ENCODE data around the gene MCM8.

Gene MCM8

GRCh38 chr20:5973971-5974370 is 23.5 kb downstream of the MCM8 start:
- H3K27ac ChIP-seq (ENCODE audit: low read depth in 2 of 2, low read length in 2 of 2): no peak overlapping the region
- H3K4me3 ChIP-seq (ENCODE audit: low read length in 2 of 2): no peak overlapping the region
- H3K4me1 ChIP-seq (ENCODE audit: control insufficient read depth in 2 of 2, insufficient read depth in 2 of 2, low read length in 2 of 2): peaks cover 0 to 3% of the 10 kb centered on the region in 2 donors
- no peaks in the 10 kb centered on the region for H3K9me3 ChIP-seq (ENCODE audit: control insufficient read depth in 2 of 2, low read length in 2 of 2)
- H3K36me3 ChIP-seq (ENCODE audit: control insufficient read depth in 2 of 2, insufficient read depth in 2 of 2, low read length in 2 of 2): peaks cover 5 to 15% of the 10 kb centered on the region in 2 donors
- H3K27me3 ChIP-seq (ENCODE audit: control insufficient read depth in 2 of 2, insufficient read depth in 2 of 2, low read length in 2 of 2): no peaks in the 10 kb centered on the region
- no peak overlapping the region for H3K9ac ChIP-seq (ENCODE audit: low read depth in 1 of 2, low read length in 2 of 2)

- no peak overlapping the region for H3K27ac ChIP-seq (ENCODE audit: low read depth in 2 of 2, low read length in 2 of 2)
Measured at GRCh38 chr20:5974531-5974930, 24.1 kb downstream of the MCM8 start.

GRCh38 chr20:5975778-5976177 is 25.3 kb downstream of the MCM8 start:
- Histone ChIP-seq H3K9ac (ENCODE audit: low read depth in 1 of 2, low read length in 2 of 2) (no peak overlapping the region), H3K36me3 (ENCODE audit: control insufficient read depth in 2 of 2, insufficient read depth in 2 of 2, low read length in 2 of 2) (peaks cover 5 to 15% of the 10 kb centered on the region in 2 donors), H3K4me1 (ENCODE audit: control insufficient read depth in 2 of 2, insufficient read depth in 2 of 2, low read length in 2 of 2) (peaks cover 0 to 3% of the 10 kb centered on the region in 2 donors), H3K27ac (ENCODE audit: low read depth in 2 of 2, low read length in 2 of 2) (no peak overlapping the region), H3K27me3 (ENCODE audit: control insufficient read depth in 2 of 2, insufficient read depth in 2 of 2, low read length in 2 of 2) (no peaks in the 10 kb centered on the region), H3K4me3 (ENCODE audit: low read length in 2 of 2) (no peak overlapping the region), H3K9me3 (ENCODE audit: control insufficient read depth in 2 of 2, low read length in 2 of 2) (no peaks in the 10 kb centered on the region)

More at GRCh38 chr20:5974531-5974930, 24.1 kb downstream of the MCM8 start:
- Histone ChIP-seq H3K9me3 (ENCODE audit: control insufficient read depth in 2 of 2, low read length in 2 of 2) (no peaks in the 10 kb centered on the region), H3K9ac (ENCODE audit: low read depth in 1 of 2, low read length in 2 of 2) (no peak overlapping the region), H3K27me3 (ENCODE audit: control insufficient read depth in 2 of 2, insufficient read depth in 2 of 2, low read length in 2 of 2) (no peaks in the 10 kb centered on the region), H3K4me1 (ENCODE audit: control insufficient read depth in 2 of 2, insufficient read depth in 2 of 2, low read length in 2 of 2) (peaks cover 0 to 3% of the 10 kb centered on the region in 2 donors), H3K36me3 (ENCODE audit: control insufficient read depth in 2 of 2, insufficient read depth in 2 of 2, low read length in 2 of 2) (peaks cover 5 to 15% of the 10 kb centered on the region in 2 donors), H3K4me3 (ENCODE audit: low read length in 2 of 2) (no peak overlapping the region)

GRCh38 chr20:5977223-5977622 is 26.8 kb downstream of the MCM8 start:
- H3K27me3 ChIP-seq (ENCODE audit: control insufficient read depth in 2 of 2, insufficient read depth in 2 of 2, low read length in 2 of 2): no peaks in the 10 kb centered on the region
- H3K27ac ChIP-seq (ENCODE audit: low read depth in 2 of 2, low read length in 2 of 2): no peak overlapping the region
- H3K9me3 ChIP-seq (ENCODE audit: control insufficient read depth in 2 of 2, low read length in 2 of 2): no peaks in the 10 kb centered on the region
- peaks cover 0 to 3% of the 10 kb centered on the region in 2 donors for H3K4me1 ChIP-seq (ENCODE audit: control insufficient read depth in 2 of 2, insufficient read depth in 2 of 2, low read length in 2 of 2)
- H3K9ac ChIP-seq (ENCODE audit: low read depth in 1 of 2, low read length in 2 of 2): no peak overlapping the region
- no peak overlapping the region for H3K4me3 ChIP-seq (ENCODE audit: low read length in 2 of 2)
- H3K36me3 ChIP-seq (ENCODE audit: control insufficient read depth in 2 of 2, insufficient read depth in 2 of 2, low read length in 2 of 2): peaks cover 5 to 15% of the 10 kb centered on the region in 2 donors

- Histone ChIP-seq H3K27ac (ENCODE audit: low read depth in 2 of 2, low read length in 2 of 2) (no peak overlapping the region), H3K36me3 (ENCODE audit: control insufficient read depth in 2 of 2, insufficient read depth in 2 of 2, low read length in 2 of 2) (peaks cover 5 to 15% of the 10 kb centered on the region in 2 donors)
Measured at GRCh38 chr20:5977975-5978374, 27.5 kb downstream of the MCM8 start.

GRCh38 chr20:5979801-5980200 is 29.3 kb downstream of the MCM8 start:
- H3K4me3 ChIP-seq (ENCODE audit: low read length in 2 of 2): no peak overlapping the region
- no peaks in the 10 kb centered on the region for H3K4me1 ChIP-seq (ENCODE audit: control insufficient read depth in 2 of 2, insufficient read depth in 2 of 2, low read length in 2 of 2)
- H3K9ac ChIP-seq (ENCODE audit: low read depth in 1 of 2, low read length in 2 of 2): no peak overlapping the region
- H3K27ac ChIP-seq (ENCODE audit: low read depth in 2 of 2, low read length in 2 of 2): no peak overlapping the region
- no peaks in the 10 kb centered on the region for H3K27me3 ChIP-seq (ENCODE audit: control insufficient read depth in 2 of 2, insufficient read depth in 2 of 2, low read length in 2 of 2)
- peaks cover 5 to 17% of the 10 kb centered on the region in 2 donors for H3K36me3 ChIP-seq (ENCODE audit: control insufficient read depth in 2 of 2, insufficient read depth in 2 of 2, low read length in 2 of 2)
- H3K9me3 ChIP-seq (ENCODE audit: control insufficient read depth in 2 of 2, low read length in 2 of 2): no peaks in the 10 kb centered on the region

More at GRCh38 chr20:5977975-5978374, 27.5 kb downstream of the MCM8 start:
- H3K27me3 ChIP-seq (ENCODE audit: control insufficient read depth in 2 of 2, insufficient read depth in 2 of 2, low read length in 2 of 2): no peaks in the 10 kb centered on the region
- H3K9ac ChIP-seq (ENCODE audit: low read depth in 1 of 2, low read length in 2 of 2): no peak overlapping the region
- H3K4me1 ChIP-seq (ENCODE audit: control insufficient read depth in 2 of 2, insufficient read depth in 2 of 2, low read length in 2 of 2): peaks cover 0 to 3% of the 10 kb centered on the region in 2 donors
- H3K4me3 ChIP-seq (ENCODE audit: low read length in 2 of 2): no peak overlapping the region
- H3K9me3 ChIP-seq (ENCODE audit: control insufficient read depth in 2 of 2, low read length in 2 of 2): no peaks in the 10 kb centered on the region

- no peaks in the 10 kb centered on the region for H3K9me3 ChIP-seq (ENCODE audit: control insufficient read depth in 2 of 2, low read length in 2 of 2)
- peaks cover 5 to 17% of the 10 kb centered on the region in 2 donors for H3K36me3 ChIP-seq (ENCODE audit: control insufficient read depth in 2 of 2, insufficient read depth in 2 of 2, low read length in 2 of 2)
- no peak overlapping the region for H3K4me3 ChIP-seq (ENCODE audit: low read length in 2 of 2)
- no peak overlapping the region for H3K27ac ChIP-seq (ENCODE audit: low read depth in 2 of 2, low read length in 2 of 2)
- no peaks in the 10 kb centered on the region for H3K27me3 ChIP-seq (ENCODE audit: control insufficient read depth in 2 of 2, insufficient read depth in 2 of 2, low read length in 2 of 2)
- H3K4me1 ChIP-seq (ENCODE audit: control insufficient read depth in 2 of 2, insufficient read depth in 2 of 2, low read length in 2 of 2): no peaks in the 10 kb centered on the region
- H3K9ac ChIP-seq (ENCODE audit: low read depth in 1 of 2, low read length in 2 of 2): no peak overlapping the region
Measured at GRCh38 chr20:5980720-5981538, 30.5 kb downstream of the MCM8 start.

- H3K36me3 ChIP-seq (ENCODE audit: control insufficient read depth in 2 of 2, insufficient read depth in 2 of 2, low read length in 2 of 2): peaks cover 3 to 9% of the 10 kb centered on the region in 2 donors
Measured at GRCh38 chr20:5987383-5987782, 36.9 kb downstream of the MCM8 start.

GRCh38 chr20:5989539-5989938 is 39.1 kb downstream of the MCM8 start:
- peaks cover 3 to 5% of the 10 kb centered on the region in 2 donors for H3K36me3 ChIP-seq (ENCODE audit: control insufficient read depth in 2 of 2, insufficient read depth in 2 of 2, low read length in 2 of 2)
- no peaks in the 10 kb centered on the region for H3K9me3 ChIP-seq (ENCODE audit: control insufficient read depth in 2 of 2, low read length in 2 of 2)
- H3K9ac ChIP-seq (ENCODE audit: low read depth in 1 of 2, low read length in 2 of 2): no peak overlapping the region
- no peaks in the 10 kb centered on the region for H3K27me3 ChIP-seq (ENCODE audit: control insufficient read depth in 2 of 2, insufficient read depth in 2 of 2, low read length in 2 of 2)
- peaks cover 0 to 5% of the 10 kb centered on the region in 2 donors for H3K4me1 ChIP-seq (ENCODE audit: control insufficient read depth in 2 of 2, insufficient read depth in 2 of 2, low read length in 2 of 2)
- no peak overlapping the region for H3K27ac ChIP-seq (ENCODE audit: low read depth in 2 of 2, low read length in 2 of 2)
- H3K4me3 ChIP-seq (ENCODE audit: low read length in 2 of 2): no peak overlapping the region

More at GRCh38 chr20:5987383-5987782, 36.9 kb downstream of the MCM8 start:
- Histone ChIP-seq H3K4me1 (ENCODE audit: control insufficient read depth in 2 of 2, insufficient read depth in 2 of 2, low read length in 2 of 2) (peaks cover 0 to 5% of the 10 kb centered on the region in 2 donors), H3K27ac (ENCODE audit: low read depth in 2 of 2, low read length in 2 of 2) (no peak overlapping the region), H3K27me3 (ENCODE audit: control insufficient read depth in 2 of 2, insufficient read depth in 2 of 2, low read length in 2 of 2) (no peaks in the 10 kb centered on the region), H3K9me3 (ENCODE audit: control insufficient read depth in 2 of 2, low read length in 2 of 2) (no peaks in the 10 kb centered on the region), H3K9ac (ENCODE audit: low read depth in 1 of 2, low read length in 2 of 2) (no peak overlapping the region), H3K4me3 (ENCODE audit: low read length in 2 of 2) (no peak overlapping the region)

- Histone ChIP-seq H3K4me3 (ENCODE audit: low read length in 2 of 2) (no peak overlapping the region), H3K27me3 (ENCODE audit: control insufficient read depth in 2 of 2, insufficient read depth in 2 of 2, low read length in 2 of 2) (no peaks in the 10 kb centered on the region), H3K9me3 (ENCODE audit: control insufficient read depth in 2 of 2, low read length in 2 of 2) (no peaks in the 10 kb centered on the region), H3K27ac (ENCODE audit: low read depth in 2 of 2, low read length in 2 of 2) (no peak overlapping the region), H3K4me1 (ENCODE audit: control insufficient read depth in 2 of 2, insufficient read depth in 2 of 2, low read length in 2 of 2) (peaks cover 0 to 5% of the 10 kb centered on the region in 2 donors), H3K36me3 (ENCODE audit: control insufficient read depth in 2 of 2, insufficient read depth in 2 of 2, low read length in 2 of 2) (peaks cover 3 to 5% of the 10 kb centered on the region in 2 donors), H3K9ac (ENCODE audit: low read depth in 1 of 2, low read length in 2 of 2) (no peak overlapping the region)
Measured at GRCh38 chr20:5990946-5991345, 40.5 kb downstream of the MCM8 start.

Measured in mucosa of rectum (tissue), 2 donors.